ENCODE measurements around the gene OR10P1.

The OR10P1 gene

GRCh38 chr12:55624056-55624455 is 12.6 kb upstream of the OR10P1 start:
- no peak for DNase-seq (ENCODE audit: insufficient read length, low spot score)
- no peak for FAIRE-seq
- no peak for TF ChIP-seq CTCF (IDR thresholded peaks at IDR 0.05; ENCODE audit: insufficient read depth, missing control alignments)

GRCh38 chr12:55626154-55626553 is 10.5 kb upstream of the OR10P1 start:
- FAIRE-seq, result no peak
- no peak for DNase-seq (ENCODE audit: insufficient read length, low spot score)
- TF ChIP-seq CTCF (IDR thresholded peaks at IDR 0.05; ENCODE audit: insufficient read depth, missing control alignments), result no peak

- no peak for FAIRE-seq
- TF ChIP-seq CTCF (IDR thresholded peaks at IDR 0.05; ENCODE audit: insufficient read depth, missing control alignments), result no peak
- no peak for DNase-seq (ENCODE audit: insufficient read length, low spot score)
Measured at GRCh38 chr12:55629058-55629841, 7.4 kb upstream of the OR10P1 start.

- no peak for TF ChIP-seq CTCF (IDR thresholded peaks at IDR 0.05; ENCODE audit: insufficient read depth, missing control alignments)
- FAIRE-seq (no peak), DNase-seq (ENCODE audit: insufficient read length, low spot score) (no peak)
Measured at GRCh38 chr12:55631056-55631455, 5.6 kb upstream of the OR10P1 start.

- no peak for TF ChIP-seq CTCF (IDR thresholded peaks at IDR 0.05; ENCODE audit: insufficient read depth, missing control alignments)
- FAIRE-seq (no peak), DNase-seq (ENCODE audit: insufficient read length, low spot score) (no peak)
Measured at GRCh38 chr12:55631733-55632132, 5.0 kb upstream of the OR10P1 start.

- TF ChIP-seq CTCF (IDR thresholded peaks at IDR 0.05; ENCODE audit: insufficient read depth, missing control alignments), result no peak
- DNase-seq (ENCODE audit: insufficient read length, low spot score) (no peak), FAIRE-seq (no peak)
Measured at GRCh38 chr12:55633151-55633550, 3.5 kb upstream of the OR10P1 start.

- no peak for DNase-seq (ENCODE audit: insufficient read length, low spot score)
- FAIRE-seq, result no peak
- no peak for TF ChIP-seq CTCF (IDR thresholded peaks at IDR 0.05; ENCODE audit: insufficient read depth, missing control alignments)
Measured at GRCh38 chr12:55636116-55636655, 506 bp upstream of the OR10P1 start.
